ENCODE measurements around the gene SNORC.
"Not testable (repeated sequence)": the region's sequence is repeated elsewhere in the genome, so short reads cannot be mapped to it uniquely, and the experiment has no call there.

Gene SNORC

DNA sequence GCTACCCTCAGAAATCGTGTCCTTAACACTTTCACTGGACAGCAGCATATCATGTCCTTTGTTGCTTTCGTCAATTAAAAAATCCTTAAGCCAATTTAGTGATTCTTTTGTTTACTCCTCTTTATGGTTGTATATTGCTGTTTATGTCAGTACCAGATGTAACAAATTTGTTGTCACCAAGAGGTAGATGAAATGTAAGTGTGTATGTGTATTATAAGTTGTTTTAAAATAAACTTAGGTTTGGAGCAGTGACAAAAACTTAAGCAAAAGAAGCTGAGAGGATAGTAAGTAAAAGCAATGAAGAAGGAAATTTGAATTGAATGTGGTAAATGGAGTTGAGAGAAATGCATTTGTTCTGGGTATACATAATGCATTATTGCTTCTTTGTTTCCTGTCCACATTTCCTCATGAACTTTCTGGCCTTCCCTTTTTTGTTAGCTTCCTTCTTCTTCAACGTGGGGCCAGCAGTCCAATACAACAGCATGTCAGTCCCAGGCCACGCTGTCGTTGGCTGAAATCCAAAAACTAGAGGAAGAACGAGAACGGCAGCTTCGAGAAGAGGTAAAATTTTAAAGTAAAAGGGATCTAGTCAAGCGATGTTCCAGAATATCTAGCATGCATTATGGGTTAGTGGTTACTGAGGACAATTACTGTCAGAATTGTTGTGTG, 30.5 kb upstream of the SNORC start:
- H3K27ac ChIP-seq = peak overlapping the region; percentile 59
- TF ChIP-seq, protein P1, sequence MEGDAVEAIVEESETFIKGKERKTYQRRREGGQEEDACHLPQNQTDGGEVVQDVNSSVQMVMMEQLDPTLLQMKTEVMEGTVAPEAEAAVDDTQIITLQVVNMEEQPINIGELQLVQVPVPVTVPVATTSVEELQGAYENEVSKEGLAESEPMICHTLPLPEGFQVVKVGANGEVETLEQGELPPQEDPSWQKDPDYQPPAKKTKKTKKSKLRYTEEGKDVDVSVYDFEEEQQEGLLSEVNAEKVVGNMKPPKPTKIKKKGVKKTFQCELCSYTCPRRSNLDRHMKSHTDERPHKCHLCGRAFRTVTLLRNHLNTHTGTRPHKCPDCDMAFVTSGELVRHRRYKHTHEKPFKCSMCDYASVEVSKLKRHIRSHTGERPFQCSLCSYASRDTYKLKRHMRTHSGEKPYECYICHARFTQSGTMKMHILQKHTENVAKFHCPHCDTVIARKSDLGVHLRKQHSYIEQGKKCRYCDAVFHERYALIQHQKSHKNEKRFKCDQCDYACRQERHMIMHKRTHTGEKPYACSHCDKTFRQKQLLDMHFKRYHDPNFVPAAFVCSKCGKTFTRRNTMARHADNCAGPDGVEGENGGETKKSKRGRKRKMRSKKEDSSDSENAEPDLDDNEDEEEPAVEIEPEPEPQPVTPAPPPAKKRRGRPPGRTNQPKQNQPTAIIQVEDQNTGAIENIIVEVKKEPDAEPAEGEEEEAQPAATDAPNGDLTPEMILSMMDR (conservative IDR thresholded peaks at IDR 0.05) = no peak

DNA sequence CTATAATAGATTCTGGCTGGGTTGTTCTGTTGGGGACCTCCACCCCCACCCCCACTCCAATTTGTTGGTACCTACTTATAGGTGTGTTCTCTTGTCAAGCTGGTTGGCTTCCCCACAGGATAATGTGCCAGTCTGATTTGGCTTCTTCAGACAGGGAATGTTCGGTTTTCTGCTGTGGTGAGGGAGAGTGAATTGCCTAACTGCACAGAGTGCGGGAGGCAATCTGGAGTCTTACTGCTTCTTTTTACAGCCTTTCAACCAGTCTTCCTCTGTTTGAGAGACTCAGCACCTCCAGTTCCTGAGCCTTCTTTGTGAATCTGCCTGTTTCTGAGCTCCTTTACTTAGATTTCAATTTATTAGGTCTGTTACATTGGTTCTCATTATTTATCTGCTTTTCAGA, 27.4 kb upstream of the SNORC start:
- TF ChIP-seq, protein P1 (conservative IDR thresholded peaks at IDR 0.05) = no peak
- H3K27ac ChIP-seq = no peak overlapping the region

- no peak overlapping the region for H3K27ac ChIP-seq
- TF ChIP-seq, protein P1 (conservative IDR thresholded peaks at IDR 0.05) = no peak; the same call in 1 of the 2 replicates
Observed at GRCh38 chr2:232843834-232844233, 26.2 kb upstream of the SNORC start.

DNA sequence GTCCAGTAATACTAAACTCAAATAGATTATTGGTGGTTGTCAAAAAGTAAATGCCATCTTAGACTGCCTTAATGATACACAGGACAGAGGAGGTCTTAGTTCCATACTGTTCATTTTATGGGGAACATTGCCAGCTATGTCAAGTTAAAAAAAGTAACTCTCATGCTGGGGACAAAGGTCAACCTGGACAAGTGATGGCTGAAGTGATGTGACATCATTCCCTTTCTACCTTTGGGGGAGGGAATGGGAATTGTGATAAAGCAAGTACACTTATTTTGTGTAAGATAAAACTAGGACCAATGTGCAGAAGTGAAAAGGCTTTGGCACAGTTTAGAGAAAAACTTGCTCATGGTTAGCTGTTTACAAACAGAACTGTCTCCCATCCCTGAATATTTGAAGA, 24.0 kb upstream of the SNORC start:
- TF ChIP-seq, protein P1 (conservative IDR thresholded peaks at IDR 0.05) = no peak
- no peak overlapping the region for H3K27ac ChIP-seq

DNA sequence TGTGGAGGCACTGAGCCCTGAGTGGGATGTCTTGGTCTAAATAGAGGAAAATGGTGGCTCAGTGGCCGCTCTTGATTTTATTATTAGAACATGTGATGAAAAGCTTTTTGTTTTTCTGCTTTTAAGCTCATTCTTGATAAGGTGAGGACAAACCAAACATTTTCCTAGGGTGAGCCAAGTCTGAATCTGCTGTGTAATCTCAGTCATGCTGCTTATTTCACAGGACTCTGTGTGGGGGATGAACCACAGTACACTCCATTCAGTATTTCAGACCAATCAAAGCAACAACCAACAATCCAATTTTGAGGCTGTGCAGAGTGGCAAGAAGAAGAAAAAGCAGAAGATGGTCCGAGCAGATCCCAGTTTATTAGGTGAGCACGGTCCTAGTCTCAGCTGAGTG, 20.0 kb upstream of the SNORC start:
- TF ChIP-seq, protein P1 (conservative IDR thresholded peaks at IDR 0.05) = no peak
- no peak overlapping the region for H3K27ac ChIP-seq

DNA sequence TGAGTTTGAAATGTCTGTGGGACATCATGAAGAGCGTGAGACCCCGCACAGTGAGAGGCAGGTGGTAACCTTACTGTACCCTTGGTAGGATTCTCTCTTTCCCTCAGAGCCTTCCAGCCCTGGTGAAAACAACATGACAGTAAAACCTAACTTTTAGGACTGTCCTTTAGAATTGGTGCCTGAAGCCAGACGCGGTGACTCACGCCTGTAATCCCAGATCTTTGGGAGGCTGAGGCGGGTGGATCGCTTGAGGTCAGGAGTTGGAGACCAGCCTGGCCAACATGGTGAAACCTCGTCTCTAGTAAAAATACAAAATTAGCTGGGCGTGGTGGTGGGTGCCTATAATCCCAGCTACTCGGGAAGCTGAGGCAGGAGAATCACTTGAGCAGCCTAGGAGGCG, 18.0 kb upstream of the SNORC start:
- not testable (repeated sequence) for H3K27ac ChIP-seq

DNA sequence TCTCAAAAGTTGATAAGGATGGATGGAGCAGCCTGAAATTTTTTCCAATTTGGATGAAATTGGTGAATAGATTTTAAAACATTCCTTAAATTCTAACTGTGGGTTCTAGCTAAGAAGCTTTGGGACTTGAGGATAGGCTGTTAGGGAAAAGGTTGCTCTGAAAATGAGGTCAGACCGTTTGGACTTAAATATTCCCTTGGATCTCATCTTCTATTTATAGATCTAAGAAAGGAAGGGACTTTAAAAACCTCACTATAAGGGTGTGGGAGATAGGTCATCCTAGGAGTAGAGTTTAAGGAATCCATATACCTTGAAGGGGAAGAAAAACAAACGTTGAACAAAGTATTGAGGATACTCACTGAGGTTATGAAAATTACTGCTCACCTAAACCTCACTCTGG, 17.4 kb upstream of the SNORC start:
- TF ChIP-seq, protein P1 (conservative IDR thresholded peaks at IDR 0.05) = no peak
- H3K27ac ChIP-seq = no peak overlapping the region

DNA sequence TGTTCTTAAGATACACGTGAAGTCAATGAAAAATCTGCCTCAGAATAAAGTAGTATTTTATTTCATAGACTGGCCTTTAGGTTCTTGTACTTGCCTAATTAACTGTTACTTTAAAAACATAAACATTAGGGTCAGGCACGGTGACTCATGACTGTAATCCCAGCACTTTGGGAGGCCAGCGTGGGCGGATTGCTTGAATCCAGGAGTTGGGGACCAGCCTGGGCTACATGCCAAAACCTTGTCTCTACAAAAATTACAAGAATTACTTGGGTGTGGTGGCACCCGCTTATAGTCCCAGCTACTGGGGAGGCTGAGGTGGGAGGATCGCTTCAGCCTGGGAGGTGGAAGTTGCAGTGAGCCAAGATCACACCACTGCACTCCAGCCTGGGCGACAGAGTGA, 16.0 kb upstream of the SNORC start:
- TF ChIP-seq, protein P1 (conservative IDR thresholded peaks at IDR 0.05) = no peak
- H3K27ac ChIP-seq = no peak overlapping the region
